ENCODE data around the gene MX1. TPM values are rescaled to one million over a fixed set of nuclear protein-coding genes. Genes with fewer than 3 reads are reported as not detected.

The MX1 gene
- total RNA-seq, 1 donor from 2014 or later = 16.7 TPM

- no peaks in the 10 kb centered on the region for H3K27me3 ChIP-seq
- TF ChIP-seq CTCF (IDR thresholded peaks at IDR 0.05) (no peak), POLR2A (IDR thresholded peaks at IDR 0.05) (no peak), POLR2AphosphoS5 (IDR thresholded peaks at IDR 0.05; ENCODE audit: insufficient read depth in 1 of 2, low read depth in 1 of 2) (no peak)
- no peak overlapping the region for H3K27ac ChIP-seq
- H3K36me3 ChIP-seq = no peaks in the 10 kb centered on the region
- DNase-seq (ENCODE audit: extremely low spot score in 2 of 2) = no peak
- intact Hi-C loops (cut with DNase I) = no loop called here
- H3K4me1 ChIP-seq = no peaks in the 10 kb centered on the region
- H3K9me3 ChIP-seq = no peaks in the 10 kb centered on the region
- H3K4me3 ChIP-seq = no peak overlapping the region
Observed at GRCh38 chr21:41497008-41497407, 71.0 kb downstream of the MX1 start.

- H3K4me3 ChIP-seq = no peak overlapping the region
- intact Hi-C loops (cut with DNase I) = no loop called here
- no peaks in the 10 kb centered on the region for H3K9me3 ChIP-seq
- no peaks in the 10 kb centered on the region for H3K4me1 ChIP-seq
- H3K27me3 ChIP-seq = no peaks in the 10 kb centered on the region
- no peak for DNase-seq (ENCODE audit: extremely low spot score in 2 of 2)
- H3K27ac ChIP-seq = no peak overlapping the region
- TF ChIP-seq POLR2AphosphoS5 (IDR thresholded peaks at IDR 0.05; ENCODE audit: insufficient read depth in 1 of 2, low read depth in 1 of 2) (no peak), CTCF (IDR thresholded peaks at IDR 0.05) (no peak), POLR2A (IDR thresholded peaks at IDR 0.05) (no peak)
- H3K36me3 ChIP-seq = no peaks in the 10 kb centered on the region
Observed at GRCh38 chr21:41497788-41498187, 71.7 kb downstream of the MX1 start.

- no peak for DNase-seq (ENCODE audit: extremely low spot score in 2 of 2)
- TF ChIP-seq POLR2AphosphoS5 (IDR thresholded peaks at IDR 0.05; ENCODE audit: insufficient read depth in 1 of 2, low read depth in 1 of 2) = no peak
- no peak for TF ChIP-seq POLR2A (IDR thresholded peaks at IDR 0.05)
- TF ChIP-seq CTCF (IDR thresholded peaks at IDR 0.05) = no peak
- no peaks in the 10 kb centered on the region for H3K27me3 ChIP-seq
- H3K4me3 ChIP-seq = no peak overlapping the region
- H3K27ac ChIP-seq = no peak overlapping the region
- intact Hi-C loops (cut with DNase I) = no loop called here
- H3K9me3 ChIP-seq = no peaks in the 10 kb centered on the region
- no peaks in the 10 kb centered on the region for H3K36me3 ChIP-seq
- H3K4me1 ChIP-seq = no peaks in the 10 kb centered on the region
Observed at GRCh38 chr21:41499920-41500319, 73.9 kb downstream of the MX1 start.

- Histone ChIP-seq H3K9me3 (no peaks in the 10 kb centered on the region), H3K36me3 (no peaks in the 10 kb centered on the region), H3K27ac (no peak overlapping the region), H3K27me3 (no peaks in the 10 kb centered on the region), H3K4me1 (no peaks in the 10 kb centered on the region), H3K4me3 (no peak overlapping the region)
- intact Hi-C loops (cut with DNase I) = no loop called here
- TF ChIP-seq CTCF (IDR thresholded peaks at IDR 0.05) (no peak), POLR2AphosphoS5 (IDR thresholded peaks at IDR 0.05; ENCODE audit: insufficient read depth in 1 of 2, low read depth in 1 of 2) (no peak), POLR2A (IDR thresholded peaks at IDR 0.05) (no peak)
- no peak for DNase-seq (ENCODE audit: extremely low spot score in 2 of 2)
Observed at GRCh38 chr21:41500363-41500762, 74.3 kb downstream of the MX1 start.

- H3K27me3 ChIP-seq = no peaks in the 10 kb centered on the region
- DNase-seq (ENCODE audit: extremely low spot score in 2 of 2) = no peak
- H3K27ac ChIP-seq = no peak overlapping the region
- H3K36me3 ChIP-seq = no peaks in the 10 kb centered on the region
- no peaks in the 10 kb centered on the region for H3K4me1 ChIP-seq
- H3K9me3 ChIP-seq = no peaks in the 10 kb centered on the region
- intact Hi-C loops (cut with DNase I) = no loop called here
- no peak overlapping the region for H3K4me3 ChIP-seq
- TF ChIP-seq POLR2AphosphoS5 (IDR thresholded peaks at IDR 0.05; ENCODE audit: insufficient read depth in 1 of 2, low read depth in 1 of 2) (no peak), POLR2A (IDR thresholded peaks at IDR 0.05) (no peak), CTCF (IDR thresholded peaks at IDR 0.05) (no peak)
Observed at GRCh38 chr21:41500931-41501381, 74.9 kb downstream of the MX1 start.
